HepG2 (cell line): ENCODE measurements around the gene CHMP6. TPM values are rescaled to one million over a fixed set of nuclear protein-coding genes. Genes with fewer than 3 reads are reported as not detected.

Experiments used
- AHR ChIP-seq: IDR thresholded peaks from 2 replicates; pipeline ENCODE4 v1.6.1; 2018; ENCODE audit warnings: missing genetic modification reagents, missing compliant biosample characterization
- ATAD3A ChIP-seq: sonication (generic); formaldehyde crosslinking; IDR thresholded peaks from 2 replicates; pipeline ENCODE4 v1.4.0; 2020; ENCODE audit warnings: missing genetic modification reagents
- DNMT3B ChIP-seq: conservative IDR thresholded peaks from 2 replicates; pipeline ENCODE4 v1.6.1; 2016; ENCODE audit warnings: missing biosample characterization, control low read depth
- IRX3 ChIP-seq: sonication (generic); formaldehyde crosslinking; IDR thresholded peaks from 2 replicates; pipeline ENCODE4 v1.8.1; 2023; ENCODE audit warnings: mild to moderate bottlenecking, low read depth, missing genetic modification reagents, borderline replicate concordance
- KMT2A ChIP-seq: sonication (generic); formaldehyde crosslinking; IDR thresholded peaks from 2 replicates; pipeline ENCODE4 v1.4.0; 2020; ENCODE audit warnings: missing genetic modification reagents
- NFKBIZ ChIP-seq: IDR thresholded peaks from 2 replicates; pipeline ENCODE4 v1.6.1; 2018; ENCODE audit warnings: missing genetic modification reagents, missing compliant biosample characterization
- NR2F1 ChIP-seq, 2 experiments: fragments of 450-650 bp in 1 of 2; formaldehyde crosslinking in 1 of 2; IDR thresholded peaks; 2 replicates each; pipeline versions ENCODE4 v1.5.0 to v1.6.1; 2016 to 2020; ENCODE audit warnings: mild to moderate bottlenecking in 1 of 2, missing compliant biosample characterization in 1 of 2, missing genetic modification reagents in 1 of 2, moderate library complexity in 1 of 2
- SNAI1 ChIP-seq: sonication (generic); formaldehyde crosslinking; IDR thresholded peaks from 2 replicates; pipeline ENCODE4 v1.5.0; 2020; ENCODE audit warnings: mild to moderate bottlenecking, missing genetic modification reagents, borderline replicate concordance
- ZFP90 ChIP-seq: sonication (generic); formaldehyde crosslinking; IDR thresholded peaks from 2 replicates; pipeline ENCODE4 v1.8.0; 2022; ENCODE audit warnings: missing genetic modification reagents, mild to moderate bottlenecking, inconsistent platforms, borderline replicate concordance
- ZNF121 ChIP-seq: sonication (generic); formaldehyde crosslinking; IDR thresholded peaks from 2 replicates; pipeline ENCODE4 v1.5.0; 2020; ENCODE audit warnings: mild to moderate bottlenecking, missing genetic modification reagents
- ZNF160 ChIP-seq: sonication (generic); formaldehyde crosslinking; IDR thresholded peaks from 2 replicates; pipeline ENCODE4 v1.8.0; 2022; ENCODE audit warnings: mild to moderate bottlenecking, inconsistent platforms, missing genetic modification reagents
- ZNF432 ChIP-seq: sonication (generic); formaldehyde crosslinking; IDR thresholded peaks from 2 replicates; pipeline ENCODE4 v1.5.0; 2020; ENCODE audit warnings: missing genetic modification reagents, mild to moderate bottlenecking, borderline replicate concordance
- ZNF550 ChIP-seq: sonication (generic); formaldehyde crosslinking; IDR thresholded peaks from 2 replicates; pipeline ENCODE4 v1.4.0; 2020; ENCODE audit warnings: mild to moderate bottlenecking, missing genetic modification reagents, borderline replicate concordance
- ZNF562 ChIP-seq: sonication (generic); formaldehyde crosslinking; IDR thresholded peaks from 2 replicates; pipeline ENCODE4 v1.8.0; 2022; ENCODE audit warnings: missing genetic modification reagents, borderline replicate concordance
- ZNF605 ChIP-seq: sonication (generic); formaldehyde crosslinking; IDR thresholded peaks from 2 replicates; pipeline ENCODE4 v1.8.0; 2022; ENCODE audit warnings: mild to moderate bottlenecking, missing genetic modification reagents
- ZNF652 ChIP-seq: IDR thresholded peaks from 2 replicates; pipeline ENCODE4 v1.6.1; 2016; ENCODE audit warnings: low read depth, borderline replicate concordance
- ZNF788 ChIP-seq: sonication (generic); formaldehyde crosslinking; IDR thresholded peaks from 2 replicates; pipeline ENCODE4 v1.5.0; 2020; ENCODE audit warnings: mild to moderate bottlenecking, missing genetic modification reagents, borderline replicate concordance
- ZSCAN29 ChIP-seq: sonication (generic); formaldehyde crosslinking; conservative IDR thresholded peaks from 2 replicates; pipeline ENCODE4 v1.4.0; 2020; ENCODE audit warnings: mild to moderate bottlenecking, missing genetic modification reagents
- ZZZ3 ChIP-seq: sonication (generic); formaldehyde crosslinking; IDR thresholded peaks from 2 replicates; pipeline ENCODE4 v1.4.0; 2020; ENCODE audit warnings: missing genetic modification reagents, mild to moderate bottlenecking, borderline replicate concordance
- polyA plus RNA-seq, 8 experiments: library from polyadenylated mRNA; depleted of rRNA in 3 of 8; stranded (reverse) in 7 of 8; unstranded in 1 of 8; fragments of >200 nt; fragmentation: Illumina TruSeq in 4 of 8; extraction: Trizol in 4 of 8; gene quantifications; 2 replicates each; pipeline versions ENCODE4 v1.2.1 to v1.2.3, GENCODE V29; 2011 to 2016; ENCODE audit warnings: low read depth in 4 of 8, missing spikeins in 1 of 8, mixed read lengths in 1 of 8; ENCODE audit not compliant: insufficient read depth in 1 of 8
- total RNA-seq, 5 experiments: library from RNA; depleted of rRNA; stranded (reverse); fragments of >200 nt; fragmentation: Illumina TruSeq; extraction: Trizol; gene quantifications; 2 replicates each; pipeline ENCODE4 v1.2.3, GENCODE V29; 2016; ENCODE audit warnings: low read depth in 1 of 5
- TF ChIP-seq, protein P1 (sequence below): sonication (generic); formaldehyde crosslinking; IDR thresholded peaks from 2 replicates; pipeline ENCODE4 v1.8.1; 2022; ENCODE audit warnings: mild to moderate bottlenecking, missing genetic modification reagents
- TF ChIP-seq, protein P2 (sequence below): sonication (generic); formaldehyde crosslinking; IDR thresholded peaks from 2 replicates; pipeline ENCODE4 v1.5.1; 2020; ENCODE audit warnings: missing genetic modification reagents, mild to moderate bottlenecking, borderline replicate concordance
- TF ChIP-seq, protein P3 (sequence below): sonication (generic); formaldehyde crosslinking; IDR thresholded peaks from 2 replicates; pipeline ENCODE4 v1.9.0; 2021; ENCODE audit warnings: missing genetic modification reagents, borderline replicate concordance
- TF ChIP-seq, protein P4 (sequence below): sonication (generic); formaldehyde crosslinking; conservative IDR thresholded peaks from 2 replicates; pipeline ENCODE4 v1.4.0; 2020; ENCODE audit warnings: missing genetic modification reagents

The CHMP6 gene
- total and polyA plus RNA-seq, 2 of the 13 experiments (the other 11 are each of a cell fraction or from before 2014, with no cell fraction given): 11.1 to 24.2 TPM

DNA sequence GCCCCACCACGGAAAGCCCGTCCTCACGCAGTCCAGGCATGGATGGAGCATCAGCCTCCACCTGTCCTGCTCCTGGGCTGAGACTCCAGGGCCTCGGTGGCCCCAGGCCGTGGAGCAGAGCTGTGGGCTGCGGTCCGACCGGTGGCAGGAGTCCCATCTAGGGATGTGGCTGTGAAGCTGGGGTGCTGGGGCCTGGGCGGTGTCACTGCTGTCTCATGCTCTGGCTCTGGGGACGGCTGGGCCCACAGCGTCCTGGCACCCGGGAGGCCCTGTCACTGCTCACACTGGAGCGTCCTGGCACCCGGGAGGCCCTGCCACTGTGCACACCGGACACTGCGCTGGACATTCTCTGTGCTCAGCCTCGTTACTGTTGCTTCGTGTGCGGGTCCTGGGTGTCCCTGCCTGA lies 51.7 kb downstream of the CHMP6 start (continued):
- no peak for TF ChIP-seq KMT2A
- TF ChIP-seq, protein P1, sequence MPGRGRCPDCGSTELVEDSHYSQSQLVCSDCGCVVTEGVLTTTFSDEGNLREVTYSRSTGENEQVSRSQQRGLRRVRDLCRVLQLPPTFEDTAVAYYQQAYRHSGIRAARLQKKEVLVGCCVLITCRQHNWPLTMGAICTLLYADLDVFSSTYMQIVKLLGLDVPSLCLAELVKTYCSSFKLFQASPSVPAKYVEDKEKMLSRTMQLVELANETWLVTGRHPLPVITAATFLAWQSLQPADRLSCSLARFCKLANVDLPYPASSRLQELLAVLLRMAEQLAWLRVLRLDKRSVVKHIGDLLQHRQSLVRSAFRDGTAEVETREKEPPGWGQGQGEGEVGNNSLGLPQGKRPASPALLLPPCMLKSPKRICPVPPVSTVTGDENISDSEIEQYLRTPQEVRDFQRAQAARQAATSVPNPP (CRISPR knock-in tag): no peak
- TF ChIP-seq ZSCAN29: no peak; the same call in 1 of the 2 replicates
- TF ChIP-seq ZNF550 (CRISPR knock-in tag): peak; percentile 41; the same call in 1 of the 2 replicates
- TF ChIP-seq AHR (CRISPR knock-in tag): no peak
- TF ChIP-seq ATAD3A (CRISPR knock-in tag): no peak
- no peak for TF ChIP-seq IRX3
- TF ChIP-seq SNAI1 (CRISPR knock-in tag): peak; percentile 48; the same call in 1 of the 2 replicates
- TF ChIP-seq NR2F1 (CRISPR knock-in tag; IDR thresholded peaks at IDR 0.05): no peak
- TF ChIP-seq ZFP90 (CRISPR knock-in tag): no peak
- TF ChIP-seq ZNF160 (CRISPR knock-in tag): peak; percentile 86; the same call in 1 of the 2 replicates
- TF ChIP-seq, protein P2, sequence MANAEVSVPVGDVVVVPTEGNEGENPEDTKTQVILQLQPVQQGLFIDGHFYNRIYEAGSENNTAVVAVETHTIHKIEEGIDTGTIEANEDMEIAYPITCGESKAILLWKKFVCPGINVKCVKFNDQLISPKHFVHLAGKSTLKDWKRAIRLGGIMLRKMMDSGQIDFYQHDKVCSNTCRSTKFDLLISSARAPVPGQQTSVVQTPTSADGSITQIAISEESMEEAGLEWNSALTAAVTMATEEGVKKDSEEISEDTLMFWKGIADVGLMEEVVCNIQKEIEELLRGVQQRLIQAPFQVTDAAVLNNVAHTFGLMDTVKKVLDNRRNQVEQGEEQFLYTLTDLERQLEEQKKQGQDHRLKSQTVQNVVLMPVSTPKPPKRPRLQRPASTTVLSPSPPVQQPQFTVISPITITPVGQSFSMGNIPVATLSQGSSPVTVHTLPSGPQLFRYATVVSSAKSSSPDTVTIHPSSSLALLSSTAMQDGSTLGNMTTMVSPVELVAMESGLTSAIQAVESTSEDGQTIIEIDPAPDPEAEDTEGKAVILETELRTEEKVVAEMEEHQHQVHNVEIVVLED (CRISPR knock-in tag): no peak
- TF ChIP-seq, protein P3, sequence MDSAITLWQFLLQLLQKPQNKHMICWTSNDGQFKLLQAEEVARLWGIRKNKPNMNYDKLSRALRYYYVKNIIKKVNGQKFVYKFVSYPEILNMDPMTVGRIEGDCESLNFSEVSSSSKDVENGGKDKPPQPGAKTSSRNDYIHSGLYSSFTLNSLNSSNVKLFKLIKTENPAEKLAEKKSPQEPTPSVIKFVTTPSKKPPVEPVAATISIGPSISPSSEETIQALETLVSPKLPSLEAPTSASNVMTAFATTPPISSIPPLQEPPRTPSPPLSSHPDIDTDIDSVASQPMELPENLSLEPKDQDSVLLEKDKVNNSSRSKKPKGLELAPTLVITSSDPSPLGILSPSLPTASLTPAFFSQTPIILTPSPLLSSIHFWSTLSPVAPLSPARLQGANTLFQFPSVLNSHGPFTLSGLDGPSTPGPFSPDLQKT: no peak
- no peak for TF ChIP-seq DNMT3B
- no peak for TF ChIP-seq ZNF652
- no peak for TF ChIP-seq NFKBIZ (CRISPR knock-in tag)
- TF ChIP-seq ZNF605: no peak
- TF ChIP-seq ZNF788 (CRISPR knock-in tag): no peak
- TF ChIP-seq, protein P4, sequence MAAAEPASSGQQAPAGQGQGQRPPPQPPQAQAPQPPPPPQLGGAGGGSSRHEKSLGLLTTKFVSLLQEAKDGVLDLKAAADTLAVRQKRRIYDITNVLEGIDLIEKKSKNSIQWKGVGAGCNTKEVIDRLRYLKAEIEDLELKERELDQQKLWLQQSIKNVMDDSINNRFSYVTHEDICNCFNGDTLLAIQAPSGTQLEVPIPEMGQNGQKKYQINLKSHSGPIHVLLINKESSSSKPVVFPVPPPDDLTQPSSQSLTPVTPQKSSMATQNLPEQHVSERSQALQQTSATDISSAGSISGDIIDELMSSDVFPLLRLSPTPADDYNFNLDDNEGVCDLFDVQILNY (CRISPR knock-in tag): no peak
- no peak for TF ChIP-seq ZNF432 (CRISPR knock-in tag)
- no peak for TF ChIP-seq ZNF121 (CRISPR knock-in tag)
- TF ChIP-seq ZNF562 (CRISPR knock-in tag): no peak
- TF ChIP-seq ZZZ3 (CRISPR knock-in tag): no peak
